Measurements from ENCODE around the gene GRK7.

GRCh38 chr3:141725036-141725435 is 38.2 kb upstream of the GRK7 start:
- TF ChIP-seq CTCF (conservative IDR thresholded peaks at IDR 0.05; ENCODE audit: low read depth, low read length) (no peak), EZH2 (IDR thresholded peaks at IDR 0.05; ENCODE audit: borderline replicate concordance, low read depth, low read length, poor library complexity, severe bottlenecking) (no peak)
